LNCAP (cell line): Measurements from ENCODE around the gene PLS3.

Experiments used
- TF ChIP-seq, protein P1 (sequence below): fragments of 450-650 bp; IDR thresholded peaks from 2 replicates; pipeline ENCODE4 v1.5.1; 2017; ENCODE audit warnings: mild to moderate bottlenecking

PLS3 gene

DNA sequence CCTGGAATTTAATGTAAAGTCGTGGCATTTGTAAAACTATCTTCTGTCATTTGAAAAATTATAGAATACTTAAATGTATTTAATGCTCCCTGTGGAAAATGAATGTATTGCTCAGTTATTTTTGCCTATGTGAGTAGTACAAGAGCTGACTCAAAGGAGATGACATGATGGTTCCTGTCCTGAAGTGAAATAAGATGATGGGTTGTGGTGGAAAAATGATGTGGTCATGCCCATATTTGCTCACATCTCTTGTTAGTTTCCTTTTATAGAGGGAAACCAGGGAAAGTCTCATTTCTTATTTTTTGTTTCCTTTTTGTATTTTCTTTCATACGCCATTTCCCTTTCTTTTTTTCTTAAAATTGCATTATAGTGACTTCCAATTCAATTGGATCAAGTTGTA lies 23.7 kb downstream of the PLS3 start:
- TF ChIP-seq, protein P1, sequence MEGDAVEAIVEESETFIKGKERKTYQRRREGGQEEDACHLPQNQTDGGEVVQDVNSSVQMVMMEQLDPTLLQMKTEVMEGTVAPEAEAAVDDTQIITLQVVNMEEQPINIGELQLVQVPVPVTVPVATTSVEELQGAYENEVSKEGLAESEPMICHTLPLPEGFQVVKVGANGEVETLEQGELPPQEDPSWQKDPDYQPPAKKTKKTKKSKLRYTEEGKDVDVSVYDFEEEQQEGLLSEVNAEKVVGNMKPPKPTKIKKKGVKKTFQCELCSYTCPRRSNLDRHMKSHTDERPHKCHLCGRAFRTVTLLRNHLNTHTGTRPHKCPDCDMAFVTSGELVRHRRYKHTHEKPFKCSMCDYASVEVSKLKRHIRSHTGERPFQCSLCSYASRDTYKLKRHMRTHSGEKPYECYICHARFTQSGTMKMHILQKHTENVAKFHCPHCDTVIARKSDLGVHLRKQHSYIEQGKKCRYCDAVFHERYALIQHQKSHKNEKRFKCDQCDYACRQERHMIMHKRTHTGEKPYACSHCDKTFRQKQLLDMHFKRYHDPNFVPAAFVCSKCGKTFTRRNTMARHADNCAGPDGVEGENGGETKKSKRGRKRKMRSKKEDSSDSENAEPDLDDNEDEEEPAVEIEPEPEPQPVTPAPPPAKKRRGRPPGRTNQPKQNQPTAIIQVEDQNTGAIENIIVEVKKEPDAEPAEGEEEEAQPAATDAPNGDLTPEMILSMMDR: no peak

DNA sequence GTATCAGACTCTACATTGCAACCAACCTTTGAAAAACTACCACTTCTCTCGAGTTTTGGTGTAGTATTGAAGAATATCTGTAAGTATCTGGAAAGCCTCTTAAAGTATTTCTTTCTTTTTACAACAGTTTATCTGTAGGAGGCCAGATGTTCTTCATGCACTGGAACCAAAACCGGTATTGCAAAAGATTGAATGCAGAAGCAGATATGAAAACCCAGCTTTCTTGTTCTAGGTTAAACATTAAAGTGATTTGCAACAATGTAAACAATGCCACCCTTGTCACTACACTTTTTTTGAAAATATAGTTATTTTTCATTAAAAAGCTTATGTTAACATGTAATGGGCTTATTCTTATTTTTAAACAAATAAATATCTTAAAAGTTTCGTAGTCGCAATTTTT lies 27.2 kb downstream of the PLS3 start:
- TF ChIP-seq, protein P1: no peak

DNA sequence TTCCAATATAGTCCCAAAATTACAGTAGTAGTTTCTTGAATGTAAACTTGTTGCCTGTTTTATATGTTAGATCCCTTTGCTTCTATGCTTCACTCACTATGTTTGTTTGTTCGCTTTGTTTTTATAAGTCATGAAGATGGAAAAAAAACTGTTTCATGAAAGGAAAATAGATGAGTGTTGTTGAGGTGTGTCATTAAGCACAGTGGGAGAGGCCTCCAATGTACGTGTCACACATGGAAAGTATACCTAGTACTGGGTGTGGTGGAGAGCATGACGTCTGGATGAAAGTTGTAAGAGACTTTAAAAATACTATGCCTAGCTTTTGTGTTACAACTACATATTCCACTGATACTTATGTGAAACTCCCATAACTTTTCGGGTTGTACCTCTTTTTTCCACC lies 28.4 kb downstream of the PLS3 start:
- TF ChIP-seq, protein P1: no peak

DNA sequence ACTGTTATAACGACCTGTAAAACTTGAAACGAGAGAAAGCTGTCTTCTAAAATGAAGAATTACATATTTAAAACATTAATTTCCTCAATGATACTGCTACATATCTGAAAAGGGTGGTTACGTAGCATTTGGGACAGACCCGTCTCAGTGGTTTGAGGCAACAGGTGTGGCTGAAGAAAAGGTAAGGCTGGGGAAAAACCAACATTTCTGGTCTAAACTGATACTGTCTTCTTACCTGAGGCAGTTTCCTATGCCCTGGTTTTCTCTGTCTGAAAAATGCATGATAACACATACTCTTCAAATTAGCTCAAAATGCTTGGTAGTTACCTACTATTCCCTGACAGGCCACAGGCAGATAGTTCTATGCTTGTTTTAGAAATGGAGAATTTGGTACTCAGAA lies 30.4 kb downstream of the PLS3 start:
- TF ChIP-seq, protein P1: no peak

DNA sequence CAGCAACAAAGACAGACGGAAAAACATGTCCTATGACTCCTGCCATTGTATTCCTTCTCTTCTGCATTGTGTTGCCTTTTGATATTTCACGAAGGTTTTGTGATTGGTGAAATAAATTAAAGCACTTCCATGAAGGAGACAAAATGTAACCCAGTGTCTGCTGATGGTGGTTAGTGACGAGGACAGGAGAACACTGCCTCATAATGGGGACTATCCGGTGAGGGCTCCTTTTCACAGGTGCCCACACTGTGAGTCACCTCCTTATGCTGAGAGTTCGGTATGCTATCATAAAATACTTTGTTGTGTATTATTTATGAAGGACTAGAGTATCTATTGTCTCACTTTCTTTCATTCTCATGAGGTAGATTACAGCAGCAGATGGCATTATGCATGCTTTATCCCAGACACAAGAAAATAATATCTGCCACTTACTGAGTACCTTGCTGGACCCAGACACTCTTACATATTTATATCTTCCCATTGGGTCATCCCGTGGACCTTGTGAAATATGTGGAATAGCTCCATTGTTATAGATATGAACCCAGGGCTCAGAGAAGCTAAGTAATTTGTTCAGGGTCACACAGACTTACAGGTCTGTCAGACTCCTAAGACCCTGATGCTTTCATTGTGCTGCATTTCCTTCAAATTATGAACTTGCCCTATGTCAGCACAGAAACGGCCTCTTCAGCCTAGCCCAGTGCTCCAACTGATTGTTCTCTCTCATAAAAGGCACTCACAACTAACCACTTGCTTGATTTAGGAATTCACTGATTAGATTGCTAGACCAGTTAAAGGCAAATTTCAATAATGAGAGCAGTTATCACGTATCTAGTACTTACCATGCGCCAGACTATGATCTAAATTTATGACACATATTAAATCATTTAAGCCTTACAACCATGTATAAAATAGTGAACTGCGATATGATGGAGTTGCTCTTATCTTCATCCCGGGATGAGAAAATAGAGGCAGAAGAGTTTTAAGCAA lies 31.2 kb downstream of the PLS3 start:
- TF ChIP-seq, protein P1: no peak

DNA sequence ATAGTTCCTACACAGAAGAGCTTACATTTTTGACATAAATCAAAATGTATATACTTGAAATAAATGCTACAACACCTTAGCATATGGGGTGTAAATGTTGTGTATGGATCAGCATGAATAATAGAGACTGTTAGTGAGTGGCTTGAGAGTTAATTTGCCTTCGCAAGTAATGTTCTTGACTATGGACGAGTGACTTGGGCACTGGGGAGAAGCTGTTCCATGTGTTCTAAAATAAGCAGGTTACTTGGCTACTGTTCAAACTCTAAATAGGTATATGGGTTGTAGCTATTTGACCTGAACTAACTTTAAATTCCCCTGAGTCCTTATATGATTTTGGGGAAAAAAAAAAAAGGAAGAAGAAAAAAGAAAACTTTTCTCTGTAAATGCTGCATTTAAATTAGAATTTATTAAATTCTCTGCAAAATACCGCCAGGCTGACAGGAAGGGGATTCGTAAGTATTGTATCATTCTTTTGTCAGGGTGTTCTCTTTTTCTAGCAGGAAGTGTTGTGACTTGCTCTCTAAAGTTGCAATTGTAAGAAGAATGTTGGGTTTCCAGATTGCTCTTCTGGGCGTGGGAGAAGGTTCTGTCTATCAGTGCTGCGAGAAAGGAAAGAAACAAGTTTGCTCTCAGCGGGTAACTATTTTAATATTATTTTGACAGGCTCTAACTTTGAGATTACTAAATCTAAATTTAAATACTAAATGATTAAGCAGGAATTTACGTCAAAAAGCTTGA lies 32.2 kb downstream of the PLS3 start:
- TF ChIP-seq, protein P1: no peak

DNA sequence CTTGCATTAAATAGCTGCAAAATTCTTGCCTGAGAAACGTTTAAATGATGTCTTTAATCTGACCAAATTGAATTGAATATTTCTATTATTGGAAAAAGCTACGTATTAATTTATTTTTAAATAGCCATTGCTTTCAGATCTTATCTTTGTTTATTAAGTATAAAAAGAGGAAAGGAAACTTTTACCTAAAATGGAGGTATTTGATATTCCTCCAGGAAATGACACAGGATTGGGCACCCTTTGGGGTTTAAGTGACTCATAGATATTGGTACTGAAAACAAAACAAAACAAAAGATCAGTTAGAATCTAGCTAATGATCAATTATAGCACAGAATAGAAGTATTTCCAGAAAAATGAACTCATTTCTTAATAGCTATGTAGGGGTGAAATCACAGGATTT lies 34.1 kb downstream of the PLS3 start:
- TF ChIP-seq, protein P1: no peak
